K562 (cell line): Measurements from ENCODE around the gene FRMD4A.

Experiments used
- CTCF ChIP-seq, 3 experiments: IDR thresholded peaks in 2 of 3; conservative IDR thresholded peaks in 1 of 3; 2 replicates each; pipeline ENCODE4 v1.5.1; 2011 to 2012; ENCODE audit warnings: low read length in 3 of 3, mild to moderate bottlenecking in 3 of 3, control low read depth in 2 of 3, improper control_type of control experiment in 1 of 3, inconsistent platforms in 1 of 3, low read depth in 1 of 3, mixed read lengths in 1 of 3, moderate library complexity in 1 of 3; ENCODE audit not compliant: insufficient read depth in 2 of 3
- ESRRB ChIP-seq: fragments of 250-450 bp; sonication (Bioruptor Pico); IDR thresholded peaks from 2 replicates; pipeline ENCODE4 v1.5.0; 2020; ENCODE audit warnings: mild to moderate bottlenecking, moderate library complexity, borderline replicate concordance
- FOXA3 ChIP-seq, 2 experiments: fragments of 450-650 bp in 1 of 2; sonication (generic) in 1 of 2; formaldehyde crosslinking; IDR thresholded peaks in 1 of 2; conservative IDR thresholded peaks in 1 of 2; 2 replicates each; pipeline versions ENCODE4 v1.4.0 to v1.8.0; 2020 to 2022; ENCODE audit warnings: mild to moderate bottlenecking in 2 of 2, missing genetic modification reagents in 1 of 2
- FOXJ3 ChIP-seq: sonication (generic); formaldehyde crosslinking; IDR thresholded peaks from 2 replicates; pipeline ENCODE4 v1.4.0; 2020; ENCODE audit warnings: mild to moderate bottlenecking, missing genetic modification reagents
- HIVEP1 ChIP-seq: fragments of 250-450 bp; sonication (Bioruptor Pico); IDR thresholded peaks from 2 replicates; pipeline ENCODE4 v1.4.0; 2020; ENCODE audit warnings: mild to moderate bottlenecking
- KDM5B ChIP-seq: fragments of 200-600 bp; sonication (generic); IDR thresholded peaks from 2 replicates; pipeline ENCODE4 v1.6.1; 2012; ENCODE audit warnings: low read depth, mild to moderate bottlenecking, moderate library complexity, low read length, control low read depth, inconsistent platforms; ENCODE audit not compliant: insufficient replicate concordance
- POLR2A ChIP-seq: fragments of 450-650 bp; conservative IDR thresholded peaks from 2 replicates; pipeline ENCODE4 v1.6.1; 2016
- POLR2AphosphoS5 ChIP-seq: IDR thresholded peaks from 2 replicates; pipeline ENCODE4 v1.6.1; 2011; ENCODE audit warnings: mild to moderate bottlenecking, low read depth, low read length, moderate library complexity; ENCODE audit not compliant: control insufficient read depth, insufficient read depth
- SMC3 ChIP-seq: conservative IDR thresholded peaks from 2 replicates; pipeline ENCODE4 v1.6.1; 2011; ENCODE audit warnings: low read depth, low read length, improper control_type of control experiment; ENCODE audit not compliant: insufficient read depth
- ZNF174 ChIP-seq: fragments of 250-450 bp; sonication (Bioruptor Pico); IDR thresholded peaks from 2 replicates; pipeline ENCODE4 v1.4.0; 2020; ENCODE audit warnings: mild to moderate bottlenecking
- TF ChIP-seq, protein P1 (sequence below): fragments of 250-450 bp; sonication (Bioruptor Pico); IDR thresholded peaks from 2 replicates; pipeline ENCODE4 v1.5.0; 2020; ENCODE audit warnings: mild to moderate bottlenecking

DNA sequence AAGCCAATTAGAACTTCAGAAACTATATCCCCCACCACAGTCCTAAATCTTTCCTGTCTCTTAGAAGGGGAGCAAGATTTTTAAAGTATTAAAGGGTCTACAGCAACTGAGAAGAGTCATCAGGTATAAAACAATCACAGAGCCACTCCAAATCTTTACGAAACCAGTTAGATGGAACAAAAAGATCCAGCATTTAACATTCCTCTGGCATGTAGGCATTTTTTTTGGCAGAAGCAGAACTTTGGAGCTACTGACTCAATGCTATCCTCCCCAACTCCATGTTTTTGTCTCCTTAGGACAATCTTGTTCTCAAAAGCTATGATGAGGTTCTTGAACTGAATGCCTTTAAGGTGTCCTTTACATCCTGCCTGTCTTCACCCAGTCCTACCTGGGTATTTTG lies 410.7 kb downstream of the FRMD4A start:
- TF ChIP-seq ESRRB (CRISPR knock-in tag) (no peak), FOXA3 (CRISPR knock-in tag; conservative IDR thresholded peaks at IDR 0.05 in 1 of 2, IDR thresholded peaks at IDR 0.05 in 1 of 2) (no peak), SMC3 (no peak), CTCF (IDR thresholded peaks at IDR 0.05 in 2 of 3, conservative IDR thresholded peaks at IDR 0.05 in 1 of 3; ENCODE audit: insufficient read depth in 2 of 3, low read depth in 1 of 3, low read length in 3 of 3) (no peak), KDM5B (no peak), ZNF174 (CRISPR knock-in tag) (no peak), POLR2A (no peak), FOXJ3 (CRISPR knock-in tag) (no peak), POLR2AphosphoS5 (no peak), HIVEP1 (CRISPR knock-in tag) (no peak)
- TF ChIP-seq, protein P1, sequence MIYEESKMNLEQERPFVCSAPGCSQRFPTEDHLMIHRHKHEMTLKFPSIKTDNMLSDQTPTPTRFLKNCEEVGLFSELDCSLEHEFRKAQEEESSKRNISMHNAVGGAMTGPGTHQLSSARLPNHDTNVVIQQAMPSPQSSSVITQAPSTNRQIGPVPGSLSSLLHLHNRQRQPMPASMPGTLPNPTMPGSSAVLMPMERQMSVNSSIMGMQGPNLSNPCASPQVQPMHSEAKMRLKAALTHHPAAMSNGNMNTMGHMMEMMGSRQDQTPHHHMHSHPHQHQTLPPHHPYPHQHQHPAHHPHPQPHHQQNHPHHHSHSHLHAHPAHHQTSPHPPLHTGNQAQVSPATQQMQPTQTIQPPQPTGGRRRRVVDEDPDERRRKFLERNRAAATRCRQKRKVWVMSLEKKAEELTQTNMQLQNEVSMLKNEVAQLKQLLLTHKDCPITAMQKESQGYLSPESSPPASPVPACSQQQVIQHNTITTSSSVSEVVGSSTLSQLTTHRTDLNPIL (CRISPR knock-in tag) = no peak
